Islet of Langerhans (tissue), 1 donor: Measurements from ENCODE around the gene SLC5A10.

ENCODE experiments used
- FAIRE-seq: peaks from one replicate; lab custom pipeline; 2011; peaks lifted over from hg19 to GRCh38; lab: Jason Lieb, UNC

SLC5A10 gene

GRCh38 chr17:18986541-18987229 lies 34.7 kb downstream of the SLC5A10 start:
- no peak for FAIRE-seq

DNA sequence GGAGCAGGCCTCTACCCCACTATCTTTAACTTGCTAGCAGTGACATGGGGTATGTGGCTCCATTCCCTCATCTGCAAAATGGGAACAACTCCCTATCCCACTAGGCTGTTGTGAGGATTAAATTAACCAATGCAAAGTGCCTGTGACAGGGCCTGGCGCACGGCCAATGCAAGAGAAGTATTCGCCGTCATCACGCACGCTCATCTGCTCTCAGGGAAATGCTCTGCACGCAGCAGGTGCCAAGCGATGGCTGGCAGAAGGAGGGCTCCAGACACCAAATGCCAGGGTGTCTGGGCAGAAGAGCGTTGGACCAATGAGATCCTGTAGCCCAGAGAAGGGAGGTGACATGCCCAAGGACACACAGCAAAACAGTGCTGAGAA lies 35.3 kb downstream of the SLC5A10 start:
- no peak for FAIRE-seq

GRCh38 chr17:18987862-18988545 lies 36.0 kb downstream of the SLC5A10 start:
- FAIRE-seq, result no peak

DNA sequence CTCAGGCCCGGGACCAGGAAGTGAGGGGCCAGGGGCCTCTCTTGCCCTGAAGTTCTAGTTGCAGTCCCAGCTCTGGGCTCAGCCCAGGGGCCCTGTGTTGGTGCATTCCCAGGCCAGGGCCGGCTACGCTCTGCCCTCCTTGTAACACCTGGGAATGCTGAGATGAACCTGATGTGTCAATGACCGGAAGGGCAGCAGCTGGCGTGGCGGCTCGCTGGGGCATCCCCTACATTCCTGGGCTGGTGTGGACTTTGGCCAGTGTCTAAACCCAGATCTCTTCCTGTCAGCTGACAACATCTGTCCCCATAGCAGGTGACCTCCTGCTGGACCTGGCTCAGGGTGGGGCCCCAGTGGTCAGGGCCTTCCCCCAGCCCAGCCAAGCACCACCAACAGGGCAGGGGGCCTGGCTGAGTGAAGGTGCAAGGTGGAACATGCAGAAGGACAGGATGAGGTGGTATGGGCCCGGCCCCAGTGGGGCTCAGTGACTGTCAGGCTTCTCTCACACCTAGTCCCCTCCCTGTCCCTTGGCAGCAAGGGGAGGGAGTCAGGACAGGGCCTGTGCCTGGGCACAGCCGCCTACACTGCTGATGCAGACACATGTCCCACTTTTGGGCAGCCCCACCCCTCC lies 36.7 kb downstream of the SLC5A10 start:
- no peak for FAIRE-seq

DNA sequence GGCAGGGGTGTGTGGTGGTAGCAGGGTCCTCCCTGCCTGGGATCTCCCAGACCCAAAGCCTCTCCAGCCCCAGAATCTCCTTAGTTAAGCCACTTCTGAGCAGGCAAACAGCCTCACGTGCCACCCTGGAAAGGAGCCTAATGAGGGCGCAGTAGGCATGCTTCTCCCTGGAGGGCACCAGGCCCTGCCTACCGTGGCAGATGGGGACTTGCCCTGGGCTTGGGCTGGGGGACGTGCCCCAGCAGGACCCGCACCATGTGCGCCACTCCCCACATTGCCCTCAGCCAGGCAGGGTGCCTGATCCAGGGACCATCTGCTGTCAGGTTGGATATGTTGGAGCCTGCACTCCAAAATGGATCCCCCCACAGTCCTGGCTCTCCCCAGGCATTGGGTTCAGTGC lies 38.4 kb downstream of the SLC5A10 start:
- no peak for FAIRE-seq

DNA sequence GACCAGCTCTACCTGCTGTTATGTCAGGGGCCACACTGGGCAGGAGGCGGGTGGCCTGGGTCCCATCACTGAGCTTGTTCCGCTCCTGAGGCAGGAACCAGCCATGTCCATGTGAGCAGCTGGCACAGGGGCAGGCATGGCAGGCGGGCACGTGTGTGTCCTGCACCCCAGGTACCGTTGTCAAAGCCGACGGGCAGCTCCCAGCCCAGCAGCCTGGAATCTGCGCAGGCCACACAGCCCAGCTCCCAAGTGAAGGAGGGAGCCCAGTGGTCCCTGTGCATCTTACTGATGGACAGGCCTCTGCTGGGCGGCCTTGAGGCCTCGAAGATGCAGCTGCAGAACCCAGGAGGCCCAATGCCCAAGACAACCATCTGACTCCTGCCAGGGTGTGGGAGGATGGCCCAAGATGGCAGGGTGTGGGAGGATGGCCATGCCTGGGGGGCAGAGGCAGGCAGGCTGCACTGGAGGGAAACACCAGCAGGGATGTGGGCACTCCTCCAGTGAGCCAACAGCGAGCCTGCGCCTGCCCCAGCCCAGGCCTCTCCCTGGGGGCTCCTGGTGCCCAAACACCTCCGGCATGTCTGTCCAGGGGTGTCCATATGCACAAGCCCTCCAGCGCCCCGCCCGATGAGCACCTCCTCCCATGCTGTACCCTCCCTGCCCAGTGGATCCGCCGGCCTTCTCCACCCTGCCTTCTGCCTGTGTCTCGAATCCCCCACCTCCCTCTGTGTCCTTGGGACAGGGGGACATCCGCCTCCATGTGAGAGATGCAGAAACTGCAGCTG lies 39.8 kb downstream of the SLC5A10 start:
- no peak for FAIRE-seq

DNA sequence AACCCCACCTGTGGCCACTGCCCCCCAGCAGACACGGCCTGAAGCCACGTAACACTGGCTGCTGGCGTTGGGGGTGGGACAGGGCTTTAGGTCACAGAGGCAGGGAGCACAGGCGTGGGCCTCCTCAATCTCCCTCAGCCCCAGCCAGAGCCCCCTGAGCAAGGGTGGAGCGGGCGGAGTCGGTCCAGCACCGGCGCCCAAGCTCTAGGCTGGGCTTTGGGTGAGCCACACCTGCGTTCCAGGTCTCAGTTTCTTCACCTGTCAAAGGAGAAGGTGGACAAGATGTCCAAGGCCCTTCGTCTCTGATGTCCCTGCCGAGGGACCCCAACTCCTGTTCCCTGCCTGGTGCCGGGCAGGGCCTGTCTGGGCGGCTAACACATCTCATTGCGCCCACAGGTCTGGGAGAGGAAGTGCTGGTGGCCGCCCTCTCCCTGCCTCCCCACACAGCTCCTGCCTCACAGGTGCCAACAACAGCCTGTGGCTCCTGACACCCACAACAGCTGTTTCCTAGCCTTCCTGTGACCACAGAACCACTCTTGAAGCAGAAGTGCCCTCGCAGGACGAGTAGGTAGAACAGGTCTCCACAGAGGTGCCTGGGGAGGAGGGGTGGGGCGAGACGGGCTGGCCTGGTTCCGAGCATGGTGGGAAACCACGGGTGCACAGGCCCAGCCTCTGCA lies 40.6 kb downstream of the SLC5A10 start:
- FAIRE-seq, result no peak

GRCh38 chr17:18993905-18994526 lies 42.1 kb downstream of the SLC5A10 start:
- no peak for FAIRE-seq

- no peak for FAIRE-seq
Measured at GRCh38 chr17:18994631-18995030, 42.7 kb downstream of the SLC5A10 start.

GRCh38 chr17:18995220-18995619 lies 43.3 kb downstream of the SLC5A10 start:
- no peak for FAIRE-seq

DNA sequence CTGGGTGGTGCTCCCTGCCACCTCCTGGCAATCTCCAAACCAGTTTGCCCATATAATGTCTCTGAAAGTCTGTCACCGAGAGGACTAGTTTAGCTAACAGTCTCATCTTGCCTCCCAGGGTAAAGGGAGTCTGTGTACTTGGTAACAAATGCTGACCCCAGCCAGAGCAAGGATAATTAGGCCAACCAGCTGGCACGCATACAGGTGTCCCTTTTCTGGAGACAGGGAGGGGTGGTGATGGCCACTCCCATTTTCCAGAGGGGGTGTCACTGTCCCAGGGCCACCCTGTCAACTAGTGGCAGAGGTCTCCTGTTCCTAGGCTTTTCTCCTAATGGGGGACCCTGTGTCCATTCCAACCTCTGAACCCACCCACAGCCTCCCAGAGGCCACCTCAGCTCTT lies 44.5 kb downstream of the SLC5A10 start:
- FAIRE-seq, result no peak

DNA sequence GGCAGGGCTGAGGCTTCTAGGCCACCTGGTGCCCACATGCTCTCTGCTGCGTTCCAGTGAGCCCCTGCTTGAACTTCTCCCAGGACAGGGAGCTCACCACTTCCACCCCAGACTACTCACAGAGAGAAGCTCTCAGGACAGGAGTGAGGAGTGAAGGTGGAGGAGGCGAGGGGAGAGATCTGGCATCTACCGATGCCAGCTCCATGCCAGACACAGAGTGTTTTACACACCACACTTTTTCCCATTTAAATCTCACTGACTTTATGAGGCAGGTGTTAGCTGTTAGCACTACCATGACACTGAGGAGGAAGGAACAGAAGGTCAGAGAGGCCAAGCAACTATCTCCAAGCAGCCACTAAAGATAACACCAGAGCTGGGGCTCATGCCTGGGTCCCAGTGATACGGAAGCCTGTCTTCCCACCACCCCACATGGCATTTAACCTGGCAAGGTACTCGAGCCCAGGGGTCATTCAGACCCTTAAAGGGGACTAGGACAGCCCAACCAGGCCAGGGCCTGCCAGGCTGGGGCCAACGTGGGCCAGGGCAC lies 45.8 kb downstream of the SLC5A10 start:
- no peak for FAIRE-seq

GRCh38 chr17:18999394-18999793 lies 47.4 kb downstream of the SLC5A10 start:
- FAIRE-seq, result no peak

- no peak for FAIRE-seq
Measured at GRCh38 chr17:18999911-19000310, 47.9 kb downstream of the SLC5A10 start.

GRCh38 chr17:19000531-19001325 lies 48.8 kb downstream of the SLC5A10 start:
- FAIRE-seq, result no peak

DNA sequence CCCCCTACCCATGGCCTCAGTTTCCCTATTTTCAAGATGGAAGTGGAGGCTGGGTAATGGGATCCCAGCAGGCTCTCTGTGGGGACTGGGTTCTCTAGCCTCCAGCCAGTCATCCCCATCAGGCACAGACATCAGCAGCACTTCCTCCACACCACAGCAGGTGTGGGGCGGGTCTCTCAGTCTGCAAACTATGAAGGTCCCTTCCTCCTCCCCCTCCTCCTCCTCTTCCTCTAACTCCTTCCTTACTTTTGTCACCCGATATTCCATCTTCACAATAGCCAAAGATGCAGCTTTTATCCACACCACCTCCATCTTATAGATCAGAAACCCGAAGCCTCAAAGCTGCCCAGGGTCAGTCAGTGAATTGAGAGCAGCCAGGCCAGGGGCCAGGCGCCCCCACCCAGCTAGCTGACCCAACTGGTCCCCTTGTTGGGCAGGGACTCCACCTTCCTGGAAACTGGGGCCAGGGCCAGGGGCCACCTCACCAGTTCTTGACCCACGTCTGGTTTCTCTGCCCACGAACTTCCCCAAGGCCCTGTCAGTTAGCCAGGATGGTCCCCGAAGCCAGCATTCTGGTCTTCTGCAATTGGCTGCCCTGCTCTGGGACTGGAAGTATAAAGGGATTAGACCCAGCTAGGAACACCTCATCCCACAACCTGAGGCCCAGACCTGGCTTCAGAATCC lies 50.1 kb downstream of the SLC5A10 start:
- FAIRE-seq, result no peak

DNA sequence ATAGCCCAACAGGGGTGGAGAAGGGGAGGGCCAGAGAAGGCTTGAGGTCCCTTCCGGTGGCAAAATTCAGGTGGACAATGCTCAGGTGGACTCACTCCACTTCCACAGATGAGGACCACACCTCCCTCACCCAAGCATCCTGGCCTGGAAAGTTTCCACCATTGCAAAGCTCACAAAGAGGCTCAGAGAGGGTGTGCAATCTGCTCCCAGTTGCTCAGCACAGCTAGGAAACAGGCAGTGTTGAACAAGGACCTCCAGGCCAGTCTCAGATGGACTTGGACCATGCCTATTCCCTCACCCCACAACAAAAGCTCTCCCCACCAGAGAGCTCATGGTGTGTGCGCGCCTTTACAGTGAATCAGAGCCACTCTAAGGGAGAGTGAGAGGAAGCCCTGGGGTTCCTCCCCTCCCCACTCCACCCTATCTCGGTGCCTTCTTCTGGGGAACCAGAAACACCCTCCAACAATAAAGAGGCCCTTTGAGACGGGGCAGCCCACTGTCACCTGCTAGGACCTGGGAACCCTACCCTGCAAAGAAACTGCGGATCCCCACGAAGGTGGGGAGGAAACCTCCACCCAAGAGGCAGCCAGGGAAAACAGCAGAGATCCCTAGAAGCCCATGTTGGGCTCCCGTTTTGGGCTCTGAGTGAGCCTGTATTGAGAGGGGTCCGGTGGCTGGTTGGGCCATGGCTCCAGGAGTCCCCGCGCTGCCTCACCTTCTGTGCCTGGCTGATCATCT lies 51.0 kb downstream of the SLC5A10 start:
- FAIRE-seq, result no peak

- no peak for FAIRE-seq
Measured at GRCh38 chr17:19003543-19004420, 51.8 kb downstream of the SLC5A10 start.
